ENCODE data around the gene RMI2.
"Not testable (repeated sequence)": the region's sequence is repeated elsewhere in the genome, so short reads cannot be mapped to it uniquely, and the experiment has no call there.

RMI2 gene

DNA sequence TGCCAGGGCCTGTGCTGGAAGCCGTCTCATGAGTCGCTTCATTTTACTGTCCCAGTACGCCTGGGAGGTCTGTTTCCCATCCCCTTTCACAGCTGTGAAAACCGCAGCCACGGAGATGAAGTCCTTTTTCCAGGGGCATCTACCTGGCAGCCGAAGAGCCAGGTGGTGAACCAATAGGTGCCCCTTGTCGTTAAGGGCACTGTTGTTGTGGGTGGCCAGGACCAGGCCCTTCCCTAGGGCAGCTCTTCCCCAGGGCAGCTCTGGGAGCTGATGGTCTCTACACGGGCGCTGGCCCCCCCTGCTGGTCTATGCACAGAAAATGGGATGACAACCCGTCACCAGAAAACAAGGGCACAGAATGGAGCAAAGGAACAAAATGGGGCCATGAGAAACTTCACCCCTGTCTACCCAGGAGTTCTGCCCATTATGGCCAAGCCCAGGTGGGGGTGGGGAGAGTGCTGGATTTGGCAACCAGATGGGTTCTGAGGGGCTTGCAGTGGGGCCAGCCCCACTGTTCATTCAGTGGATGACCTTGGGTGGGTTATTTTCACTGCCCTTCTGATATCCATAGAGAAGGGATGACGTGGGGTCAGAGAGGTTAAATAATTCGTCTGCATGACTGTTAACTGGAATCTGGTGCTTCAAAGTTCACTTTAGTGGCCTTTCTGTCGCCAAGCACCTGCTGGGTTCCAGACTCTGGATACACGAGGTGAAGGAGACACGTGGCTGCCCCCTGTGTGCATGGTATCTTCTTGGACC lies 11.5 kb downstream of the RMI2 start:
- peak; percentile 62 for DNase-seq

DNA sequence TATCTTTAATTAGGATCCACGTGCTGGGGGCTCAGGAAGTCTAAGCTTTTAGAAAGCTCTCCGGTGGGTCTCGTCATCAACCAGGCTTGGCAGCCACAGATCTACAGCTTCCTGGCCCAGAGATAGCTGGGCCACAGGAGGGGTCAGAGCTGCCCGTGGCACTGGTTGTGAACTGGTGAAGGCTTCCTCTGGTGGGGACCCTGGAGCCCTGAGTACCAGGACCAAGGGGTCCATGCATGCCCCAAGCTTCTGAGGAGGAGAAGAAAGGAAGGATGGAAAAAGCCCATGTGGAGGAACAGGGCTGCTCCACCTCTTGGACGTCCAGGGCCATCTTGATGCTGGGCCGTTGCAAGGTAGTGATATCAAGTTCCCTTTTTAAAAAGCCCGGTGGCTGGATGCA lies 13.3 kb downstream of the RMI2 start:
- DNase-seq, result no peak

- DNase-seq, result no peak
Observed at GRCh38 chr16:11359370-11359769, 14.1 kb downstream of the RMI2 start.

- DNase-seq, result no peak
Observed at GRCh38 chr16:11360641-11361373, 15.5 kb downstream of the RMI2 start.

DNA sequence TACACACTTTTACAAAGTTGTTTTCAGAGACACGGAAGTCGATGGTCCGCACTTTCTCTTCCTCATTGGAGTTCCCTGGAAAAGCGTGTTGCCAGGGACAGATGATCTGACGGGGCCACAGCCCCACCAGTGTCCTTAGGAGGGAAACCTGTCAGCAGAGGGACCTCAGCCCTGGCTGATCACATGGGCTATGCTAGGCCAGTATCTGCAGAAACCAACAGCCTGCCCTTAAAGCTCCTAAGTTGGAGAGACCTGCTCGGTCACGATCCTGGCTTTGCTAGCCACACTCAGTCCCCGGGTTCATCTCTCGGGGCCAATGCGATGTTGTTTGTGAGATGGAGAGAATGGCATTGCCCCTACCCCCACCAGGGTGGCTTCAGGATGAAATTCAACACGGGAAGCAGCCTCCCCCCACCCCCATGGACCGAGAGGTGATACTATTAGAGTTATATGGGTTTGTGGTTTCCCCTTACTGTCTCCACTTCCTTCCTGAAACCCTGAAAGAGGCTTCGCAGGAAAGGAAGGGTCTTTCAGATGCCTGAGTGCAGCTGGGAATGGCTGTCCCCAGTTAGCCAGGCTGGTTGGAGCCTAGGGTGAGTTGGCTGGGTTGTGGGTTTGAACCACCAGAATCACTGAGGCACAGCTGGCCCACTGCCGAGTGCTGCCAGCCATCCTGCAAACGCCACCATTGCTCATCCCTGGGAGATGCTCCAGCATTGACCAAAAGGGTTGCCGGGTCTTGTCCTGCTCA lies 16.6 kb downstream of the RMI2 start:
- no peak for DNase-seq

DNA sequence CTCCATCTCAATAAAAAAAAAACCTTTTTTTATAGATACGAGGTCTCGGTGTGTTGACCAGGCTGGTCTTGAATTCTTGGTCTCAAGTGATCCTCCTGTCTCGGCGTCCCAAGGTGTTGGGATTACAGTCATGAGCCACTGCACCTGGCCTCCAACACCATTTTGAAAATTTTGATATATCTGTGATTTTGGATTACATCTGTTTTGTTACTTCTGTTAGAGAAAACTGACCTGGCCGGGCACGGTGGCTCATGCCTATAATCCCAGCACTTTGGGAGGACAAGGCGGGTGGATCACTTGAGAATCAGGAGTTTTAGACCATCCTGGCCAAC lies 18.6 kb downstream of the RMI2 start:
- DNase-seq, result no peak

DNA sequence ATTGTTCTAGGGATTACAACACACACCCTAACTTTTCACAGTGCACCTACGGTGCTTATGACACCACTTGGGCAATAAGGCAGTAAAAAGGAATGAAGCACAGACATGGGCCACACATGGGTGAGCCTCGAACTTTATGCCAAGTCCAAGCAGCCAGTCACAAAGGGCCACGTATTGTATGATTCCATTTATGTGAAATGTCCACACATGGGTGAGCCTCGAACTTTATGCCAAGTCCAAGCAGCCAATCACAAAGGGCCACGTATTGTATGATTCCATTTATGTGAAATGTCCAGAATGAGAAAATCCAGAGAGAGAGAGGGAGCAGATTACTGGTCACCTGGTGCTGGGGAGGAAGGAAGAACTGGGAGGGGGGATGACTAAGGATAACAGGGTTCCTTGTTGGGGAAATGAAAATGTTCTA lies 22.2 kb downstream of the RMI2 start:
- no peak for DNase-seq

- peak; percentile 80 for DNase-seq
Observed at GRCh38 chr16:11370084-11370931, 25.0 kb downstream of the RMI2 start.

DNA sequence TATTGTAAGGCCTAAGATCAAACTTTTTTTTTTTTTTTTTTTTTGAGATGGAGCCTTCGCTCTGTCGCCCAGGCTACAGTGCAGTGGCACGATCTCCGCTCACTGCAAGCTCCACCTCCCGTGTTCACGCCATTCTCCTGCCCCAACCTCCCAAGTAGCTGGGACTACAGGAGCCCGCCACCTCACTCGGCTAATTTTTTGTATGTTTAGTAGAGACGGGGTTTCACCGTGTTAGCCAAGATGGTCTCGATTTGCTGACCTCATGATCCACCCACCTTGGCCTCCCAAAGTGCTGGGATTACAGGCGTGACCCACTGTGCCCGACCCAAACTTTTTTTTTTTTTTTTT lies 25.6 kb downstream of the RMI2 start:
- DNase-seq, result not testable (repeated sequence)

GRCh38 chr16:11372073-11372828 lies 27.0 kb downstream of the RMI2 start:
- no peak for DNase-seq

DNA sequence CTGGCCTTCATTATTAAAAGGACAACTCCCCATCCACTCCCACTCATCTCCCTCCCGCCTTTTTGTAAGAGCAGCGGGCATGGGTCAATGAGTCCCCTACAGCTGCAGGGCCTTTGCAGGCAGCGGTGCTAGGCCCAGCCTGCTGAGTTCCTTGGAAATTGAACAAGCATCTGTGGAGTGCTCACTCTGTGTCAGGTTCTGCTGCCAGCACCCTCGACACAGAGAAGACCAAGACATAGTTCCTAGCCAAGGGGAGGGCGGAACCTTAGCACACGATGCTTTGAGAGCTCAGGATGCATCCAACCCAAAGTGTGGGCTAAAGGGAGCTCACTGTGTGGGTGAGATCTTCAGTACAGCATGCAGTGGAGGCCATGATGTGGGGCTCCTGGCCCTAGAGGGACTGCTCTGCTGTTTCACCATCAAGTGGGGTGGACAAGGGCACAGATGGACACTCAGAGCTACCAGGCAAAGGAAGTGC lies 27.6 kb downstream of the RMI2 start:
- DNase-seq, result no peak

DNA sequence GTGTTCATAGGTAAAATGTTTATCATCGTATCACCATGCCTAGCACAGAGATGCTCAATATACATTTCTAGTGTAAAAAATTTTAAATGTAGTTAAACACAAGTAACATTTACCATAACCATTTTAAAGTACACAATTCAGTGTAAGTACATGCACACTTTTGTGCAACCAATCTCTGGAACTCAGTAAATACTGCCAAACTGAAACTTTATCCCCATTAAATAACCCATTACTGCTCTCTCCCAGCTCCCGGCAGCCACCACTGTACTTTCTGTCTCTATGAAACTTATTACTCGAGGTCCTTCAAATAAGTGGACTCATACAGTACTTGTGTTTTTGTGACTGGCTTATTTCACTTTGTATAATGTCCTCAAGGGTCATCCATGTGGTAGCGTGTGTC lies 29.0 kb downstream of the RMI2 start:
- no peak for DNase-seq

DNA sequence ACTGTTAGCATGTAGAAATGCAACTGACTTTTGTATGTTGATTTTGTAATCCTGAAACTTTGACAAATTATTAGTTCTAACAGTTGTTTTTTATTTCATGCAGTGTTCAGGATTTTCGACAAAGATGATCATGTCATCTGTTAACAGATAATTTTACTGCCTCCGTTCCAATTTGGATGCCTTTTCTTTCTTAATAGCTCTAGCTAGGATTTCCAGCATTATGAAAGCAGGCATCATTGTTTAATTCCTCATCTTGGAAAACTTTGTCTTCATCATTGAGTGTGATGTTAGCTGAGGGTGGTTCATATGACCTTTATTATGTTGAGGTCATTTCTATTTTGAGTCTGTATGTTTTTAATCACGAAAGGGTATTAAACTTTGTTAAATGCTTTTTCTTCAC lies 31.9 kb downstream of the RMI2 start:
- no peak for DNase-seq

- not testable (repeated sequence) for DNase-seq
Observed at GRCh38 chr16:11378951-11379350, 33.7 kb downstream of the RMI2 start.

DNA sequence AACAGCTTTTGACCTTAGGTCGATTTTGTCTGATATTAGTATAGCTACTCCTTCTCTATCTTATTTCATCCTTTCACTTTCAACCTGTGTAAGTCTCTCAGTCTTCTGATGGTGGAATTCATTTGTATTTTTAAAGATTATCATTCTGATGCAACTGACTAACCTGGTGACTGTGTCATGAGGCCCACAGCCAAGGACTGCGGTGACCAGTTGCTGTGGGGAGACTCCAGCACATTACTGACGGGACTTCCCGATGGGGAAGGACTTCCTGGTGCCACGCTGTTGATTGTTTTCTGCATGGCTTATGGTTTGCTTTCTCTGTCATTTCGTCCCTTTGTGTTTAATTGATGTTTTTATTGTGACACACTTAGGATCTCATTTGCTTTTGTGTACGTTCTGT lies 34.2 kb downstream of the RMI2 start:
- no peak for DNase-seq

DNA sequence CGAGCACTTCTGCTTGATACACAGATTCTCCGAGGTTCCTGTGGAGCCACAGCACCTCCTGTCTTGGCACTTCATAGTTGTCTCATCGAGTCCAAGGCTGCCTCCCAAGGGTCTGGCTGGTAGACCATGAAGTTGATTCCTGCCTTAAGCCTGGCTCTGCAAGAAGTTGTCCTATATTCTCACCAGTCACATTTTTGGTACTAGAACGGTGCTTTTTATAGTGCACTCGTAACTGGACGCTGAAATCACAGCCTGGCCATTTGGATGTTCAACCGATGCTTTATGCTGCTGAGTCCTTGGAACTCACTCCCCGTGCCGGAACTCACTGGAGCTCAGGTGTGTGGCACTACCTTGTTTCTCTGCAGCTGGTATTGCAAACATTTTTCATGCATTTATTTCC lies 35.6 kb downstream of the RMI2 start:
- no peak for DNase-seq

DNA sequence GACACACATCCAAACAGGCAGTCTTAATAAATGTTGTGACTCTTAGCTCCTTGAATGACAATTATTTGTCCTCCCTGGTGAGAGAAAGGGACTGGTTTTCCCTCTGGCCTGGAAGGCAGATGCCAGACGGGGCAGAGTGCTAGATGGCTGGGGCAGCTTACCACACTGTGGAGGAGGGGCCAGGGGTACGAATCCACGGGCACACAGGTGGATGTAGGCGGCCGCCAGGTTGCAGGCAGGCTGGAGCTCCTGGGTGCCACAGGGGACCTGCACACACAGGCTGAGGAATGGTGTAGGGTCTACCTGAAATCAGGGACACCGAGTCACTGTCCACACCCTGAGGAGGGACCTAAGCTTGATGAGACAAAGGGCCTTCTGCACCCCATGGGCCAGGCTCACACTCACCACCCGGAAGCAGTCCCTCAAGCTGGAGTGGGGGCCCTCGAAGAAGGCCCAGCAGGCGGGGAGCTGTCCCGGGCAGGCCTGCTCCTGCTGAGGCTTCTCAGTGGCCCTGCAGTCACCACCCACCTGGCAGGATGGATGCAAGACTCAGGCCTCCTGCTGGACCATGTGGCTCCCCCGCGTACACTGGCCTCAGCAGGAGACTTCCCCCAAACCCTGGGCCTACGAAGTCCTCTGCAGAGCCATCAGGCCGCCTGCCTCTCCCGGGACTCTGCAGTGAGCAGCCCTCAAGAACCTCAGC lies 38.4 kb downstream of the RMI2 start:
- no peak for DNase-seq

DNA sequence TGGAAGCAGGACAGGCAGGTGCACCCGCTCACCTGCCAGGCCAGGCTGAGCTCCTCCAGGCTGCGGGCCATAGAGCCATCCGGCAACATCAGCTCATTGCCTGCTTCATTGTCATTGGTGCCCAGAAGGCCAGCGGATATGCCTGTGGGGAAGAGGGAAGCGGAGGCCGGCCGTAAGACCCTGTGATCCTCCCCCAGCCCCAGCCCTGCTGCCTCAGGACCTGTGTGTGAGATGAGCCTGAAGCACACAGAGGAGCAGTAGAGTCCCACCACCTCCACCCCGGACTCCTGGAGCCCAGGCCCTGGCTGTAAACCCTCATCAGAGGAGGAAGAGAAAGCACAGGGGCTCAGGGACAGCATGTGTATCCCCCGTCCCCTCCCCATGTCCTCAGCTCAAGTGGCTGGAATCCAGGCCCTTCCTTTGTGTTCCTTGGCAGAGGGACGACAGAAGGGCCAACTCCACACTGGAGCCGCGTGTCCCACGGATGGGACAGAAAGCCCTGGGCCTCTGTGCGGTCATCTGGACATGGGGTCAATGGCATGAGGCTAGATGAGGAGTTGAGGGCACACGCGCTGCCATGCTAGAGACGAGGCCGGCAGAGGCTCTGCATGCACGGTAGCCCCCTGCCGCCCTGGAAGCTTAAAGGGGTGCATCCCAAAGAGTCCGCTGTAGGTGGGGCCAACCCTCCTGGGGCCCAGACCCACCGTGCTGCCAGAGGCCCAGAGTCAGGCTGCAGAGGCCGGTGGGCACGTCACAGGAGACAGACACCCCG lies 39.1 kb downstream of the RMI2 start:
- no peak for DNase-seq

DNA sequence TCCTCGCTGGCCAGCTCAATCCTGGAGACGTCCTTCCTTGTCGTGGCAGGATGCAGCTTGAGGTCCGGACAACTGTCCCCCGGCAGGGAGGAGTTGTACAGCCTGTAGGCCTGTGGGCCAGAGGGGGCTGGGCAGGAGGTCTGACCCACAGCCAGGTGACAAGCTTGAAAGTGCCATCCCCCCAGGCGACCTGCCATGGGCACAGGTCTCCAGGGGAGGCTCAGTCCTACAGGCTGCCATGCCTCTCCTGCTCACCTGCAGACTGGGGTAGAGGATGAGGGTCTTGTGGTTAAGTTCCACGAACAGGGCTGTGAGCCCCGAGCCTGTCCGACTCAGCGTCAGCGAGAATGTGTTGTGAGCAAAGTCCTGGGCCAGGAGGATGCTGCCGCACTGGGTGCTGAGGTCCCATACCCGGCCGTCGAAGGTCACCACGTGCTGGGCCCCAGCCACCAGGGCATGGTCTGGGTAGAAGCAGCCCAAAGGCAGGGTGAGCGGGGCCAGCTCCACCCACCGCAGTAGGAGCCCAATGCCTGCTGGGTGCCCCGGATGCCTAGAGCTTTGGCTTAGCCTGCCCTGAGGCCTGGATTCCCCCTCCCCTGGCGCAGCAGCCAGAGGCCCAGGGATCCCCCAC lies 39.8 kb downstream of the RMI2 start:
- DNase-seq, result no peak

DNA sequence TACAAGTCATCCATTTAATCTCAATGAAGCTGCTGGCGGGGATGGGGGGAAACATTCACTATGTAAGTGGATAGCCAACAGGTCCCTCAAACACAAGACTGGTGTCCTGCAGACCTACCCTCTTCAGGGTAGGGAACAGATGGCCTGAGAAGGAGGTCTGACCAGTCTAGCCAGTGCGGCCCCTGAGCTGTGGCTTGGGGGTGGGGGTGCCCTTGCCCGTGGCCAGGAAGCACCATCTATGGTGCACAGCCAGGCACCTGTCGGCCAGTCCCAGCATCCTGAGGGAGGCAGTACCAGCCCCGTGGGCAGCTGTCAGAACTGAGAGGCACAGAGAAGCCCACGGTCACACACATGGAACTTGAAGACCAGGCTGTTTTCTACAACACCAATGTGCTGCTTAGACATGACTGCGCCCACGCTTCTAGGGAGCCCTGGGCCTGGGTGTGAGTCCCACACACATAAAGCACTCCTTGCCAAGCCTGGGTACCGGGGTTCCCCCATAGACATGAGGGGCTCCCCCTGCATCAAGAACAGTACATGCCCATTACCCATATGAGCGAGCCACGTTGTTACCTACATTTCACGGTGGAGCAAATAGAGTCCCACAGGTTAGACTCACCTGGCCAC lies 40.9 kb downstream of the RMI2 start:
- DNase-seq, result no peak
